HG03460 (cell line): ENCODE results near the gene KRT3.

ENCODE experiments used
- ATAC-seq: cut with Tn5 transposase; IDR thresholded peaks from one replicate; pipeline ENCODE4 v1.9.1; 2021; ENCODE audit not compliant: unreplicated experiment

Gene KRT3

DNA sequence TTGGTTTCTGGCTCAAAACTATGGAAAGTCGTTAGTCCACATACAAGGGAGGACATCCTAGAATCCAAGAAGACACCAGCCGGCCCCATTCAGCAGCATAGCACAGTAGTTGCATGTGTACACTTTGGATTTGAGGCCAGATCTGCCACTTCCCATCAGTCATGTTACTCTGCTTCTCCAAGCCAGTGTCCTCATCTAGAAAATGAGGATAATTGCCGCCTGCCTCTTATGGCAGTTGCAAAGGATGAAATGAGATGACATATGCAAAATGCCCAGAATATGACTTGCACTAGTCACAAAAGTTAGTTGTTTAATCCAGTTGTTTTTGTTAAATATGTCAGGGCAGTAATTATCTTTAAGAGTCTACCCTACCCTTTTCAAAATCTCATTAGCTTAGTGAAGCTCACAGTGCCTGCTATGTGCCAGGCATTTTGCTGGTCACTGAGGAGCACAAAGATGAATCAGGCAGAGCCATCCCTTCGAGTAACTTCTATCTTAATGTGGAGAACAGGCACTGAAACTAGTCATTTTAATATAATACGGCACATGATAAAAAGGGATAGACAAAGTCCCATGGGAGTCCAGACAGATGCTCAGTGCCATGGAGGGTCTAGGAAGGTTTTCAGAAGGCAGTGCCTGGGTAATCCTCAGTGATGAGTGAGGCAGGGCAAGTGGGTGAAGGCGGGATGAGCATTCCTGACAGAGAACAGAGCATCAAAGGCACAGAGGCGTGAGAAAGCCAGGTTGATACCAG, 12.2 kb downstream of the KRT3 start:
- ATAC-seq: no peak

DNA sequence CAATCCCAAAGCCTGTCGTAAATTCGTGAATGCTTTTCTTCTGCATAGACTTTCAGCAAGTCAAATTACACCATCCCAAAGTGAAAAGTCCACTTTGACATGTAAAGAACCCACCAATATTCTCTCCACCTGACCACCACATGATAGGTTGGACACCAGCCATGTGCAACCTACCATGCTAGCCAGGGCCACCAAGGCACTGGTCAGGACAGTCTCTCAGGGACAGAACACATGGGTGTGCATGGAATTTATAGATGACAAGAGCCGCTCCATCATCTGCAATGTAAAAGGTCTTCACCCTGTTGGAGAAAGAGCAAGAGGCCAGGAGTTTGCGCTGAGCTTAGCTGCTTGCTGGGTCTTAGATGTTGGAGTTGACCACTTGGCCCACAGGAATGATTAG, 13.4 kb downstream of the KRT3 start:
- no peak for ATAC-seq

DNA sequence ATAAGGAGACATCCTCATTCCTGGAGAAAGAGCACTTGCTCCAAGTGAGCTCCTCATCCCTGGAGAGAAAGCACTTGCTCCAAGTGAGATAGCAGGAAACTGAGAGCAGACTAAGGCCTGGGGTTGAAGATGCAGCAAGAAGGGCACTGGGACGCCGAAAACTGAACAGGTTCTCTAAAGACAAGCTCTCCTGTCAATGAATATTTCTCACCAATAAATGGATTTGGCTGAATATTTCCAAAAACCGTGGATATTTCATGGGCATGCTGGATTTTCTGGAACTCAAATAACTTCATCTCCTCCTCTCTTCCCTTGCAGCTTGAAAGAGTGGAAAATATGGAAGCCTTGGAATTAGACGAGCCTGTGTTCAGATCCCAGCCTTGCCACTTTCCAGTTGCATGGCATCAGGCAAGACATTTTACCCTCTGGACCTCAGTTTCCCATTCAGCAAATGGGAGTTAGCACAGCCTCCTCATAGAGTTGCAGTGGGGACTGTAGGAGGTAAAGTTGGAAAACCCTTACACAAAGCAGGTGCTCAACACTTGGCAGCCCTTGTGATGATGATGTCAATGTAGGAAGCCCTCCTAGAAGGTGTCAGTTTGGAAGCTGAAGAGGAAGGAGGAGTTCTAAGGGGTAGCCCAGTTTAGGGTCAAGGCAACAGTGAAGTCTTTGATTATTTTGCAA, 14.4 kb downstream of the KRT3 start:
- no peak for ATAC-seq

DNA sequence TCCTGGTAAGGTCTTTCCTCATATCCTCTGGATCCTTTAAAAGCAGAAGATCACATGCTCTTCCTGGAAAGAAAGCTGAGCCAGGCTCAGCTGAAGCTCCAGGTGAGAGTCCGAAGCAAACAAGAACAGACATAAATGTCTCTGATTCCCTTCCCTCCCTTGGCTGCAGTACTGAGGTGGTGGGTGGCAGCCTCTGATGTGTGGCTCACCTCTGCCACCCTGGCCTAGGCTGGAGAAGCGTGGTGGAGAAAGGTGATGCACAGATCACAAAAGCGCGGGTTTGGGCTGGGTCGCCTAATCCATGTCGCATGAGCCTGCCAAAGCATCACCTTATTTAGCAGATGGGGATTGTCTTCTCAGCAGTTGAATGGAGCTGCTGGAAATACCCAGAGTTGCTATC, 16.0 kb downstream of the KRT3 start:
- no peak for ATAC-seq

DNA sequence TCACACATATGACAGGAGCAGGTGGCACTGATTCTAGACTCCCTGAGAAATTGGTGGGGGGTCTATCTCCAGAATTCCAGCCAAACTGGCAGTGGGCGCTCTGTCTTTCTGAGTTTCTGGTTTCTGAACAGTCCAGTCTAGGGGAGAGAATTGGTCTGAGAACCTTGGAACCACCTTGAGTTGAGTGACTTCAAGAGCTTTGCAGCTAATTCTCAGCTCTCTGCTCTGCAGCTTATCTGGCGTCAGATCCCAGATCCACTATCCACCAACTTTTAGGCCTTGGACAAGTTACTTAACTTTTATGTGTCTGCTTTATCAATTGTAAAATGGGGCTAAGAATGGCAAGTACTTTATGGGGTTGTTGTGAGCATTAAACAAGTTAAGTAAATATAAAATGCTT, 17.1 kb downstream of the KRT3 start:
- ATAC-seq: no peak

DNA sequence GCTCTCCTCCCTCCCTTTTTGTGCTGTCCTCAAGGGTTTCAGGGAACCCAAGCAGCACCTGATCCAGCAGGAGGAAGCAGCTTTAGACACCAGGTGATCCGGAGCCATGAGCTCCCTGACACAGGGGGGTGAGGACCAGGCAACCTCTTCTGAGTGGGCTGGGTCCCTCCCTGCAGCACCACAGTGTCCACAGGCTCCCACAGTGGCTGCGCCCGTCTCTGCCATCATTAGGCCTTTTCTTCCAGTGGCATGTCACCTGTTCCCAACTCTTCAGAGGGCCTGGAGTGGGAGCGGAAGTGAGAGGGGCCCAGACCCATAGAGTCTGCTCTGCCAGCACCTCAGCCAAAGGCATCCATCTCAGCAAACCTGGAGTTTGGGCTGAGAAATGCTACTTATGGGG, 18.4 kb downstream of the KRT3 start:
- no peak for ATAC-seq

DNA sequence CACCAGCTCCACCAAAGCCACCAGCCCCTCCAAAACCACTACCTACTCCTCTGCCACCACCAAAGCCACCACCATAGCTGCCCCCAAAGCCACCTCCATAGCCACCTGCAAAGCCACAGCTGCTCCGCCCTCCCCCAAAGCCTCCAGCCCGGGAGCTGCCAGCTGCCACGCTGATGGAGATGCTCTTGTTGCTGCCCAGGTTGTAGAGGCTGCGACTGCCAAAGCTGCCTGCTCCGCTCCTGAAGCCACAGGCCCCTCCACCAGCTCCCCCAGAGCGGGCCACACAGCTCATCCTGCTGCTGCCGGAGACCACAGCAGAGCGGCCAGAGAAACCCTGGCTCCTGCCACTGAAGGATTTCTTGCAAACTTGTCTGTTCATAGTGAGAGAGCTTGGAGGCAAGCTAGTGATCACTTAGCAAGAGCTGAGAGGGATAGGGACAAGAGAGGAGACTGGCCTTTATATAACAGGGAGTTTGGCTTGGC, 19.0 kb downstream of the KRT3 start, which contains the start of gene KRT76:
TSS of gene KRT76 (minus strand) at position 433 of the 483 bp plus-strand sequence. CDS start at position 379, 54 bp downstream.
- no peak for ATAC-seq

DNA sequence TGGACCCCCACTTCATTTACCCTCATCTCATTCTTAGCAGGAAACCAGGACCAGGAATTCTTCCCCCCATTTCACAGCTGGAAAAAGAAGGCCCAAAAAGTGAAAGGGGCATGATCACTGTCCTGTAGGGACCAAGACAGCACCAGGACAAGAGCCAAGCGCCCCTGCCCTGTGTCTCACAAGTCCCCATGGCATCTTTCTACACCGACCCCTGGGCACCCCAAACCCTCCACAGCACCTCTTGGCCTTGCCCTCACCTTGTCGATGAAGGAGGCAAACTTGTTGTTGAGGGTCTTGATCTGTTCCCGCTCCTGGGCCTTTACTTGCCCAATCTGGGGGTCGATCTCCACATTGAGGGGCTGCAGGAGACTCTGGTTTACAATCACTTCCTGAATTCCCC, 19.5 kb downstream of the KRT3 start:
- ATAC-seq: no peak

DNA sequence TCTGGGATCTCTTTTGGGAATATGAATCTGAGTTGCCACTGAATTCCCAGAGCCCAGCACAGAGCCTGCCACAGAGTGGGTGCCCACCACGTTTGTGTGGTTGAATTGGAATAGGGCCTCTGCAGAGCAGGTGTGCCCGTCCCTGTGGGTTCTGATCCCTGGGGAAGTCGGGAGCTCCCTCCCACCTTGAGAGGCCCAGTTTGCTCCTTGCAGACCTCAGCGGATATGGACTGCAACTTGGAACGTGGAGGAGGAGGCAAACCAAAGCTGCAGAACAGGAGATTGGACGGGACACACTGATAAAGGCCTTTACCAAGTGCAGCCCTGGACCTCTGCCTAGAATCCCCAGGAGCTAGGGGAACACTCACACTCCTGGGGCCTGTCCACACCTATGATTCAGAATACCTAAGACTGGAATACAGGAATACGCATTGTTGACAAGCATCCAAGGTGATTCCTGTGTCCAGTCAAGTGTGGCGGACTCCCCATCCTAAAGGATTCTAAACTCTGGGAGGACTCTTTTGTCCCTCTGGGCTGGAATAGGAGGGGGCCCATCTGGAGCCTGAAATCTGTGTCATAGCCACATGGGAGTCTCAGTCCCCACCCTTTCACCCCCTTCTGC, 21.2 kb downstream of the KRT3 start:
- no peak for ATAC-seq

DNA sequence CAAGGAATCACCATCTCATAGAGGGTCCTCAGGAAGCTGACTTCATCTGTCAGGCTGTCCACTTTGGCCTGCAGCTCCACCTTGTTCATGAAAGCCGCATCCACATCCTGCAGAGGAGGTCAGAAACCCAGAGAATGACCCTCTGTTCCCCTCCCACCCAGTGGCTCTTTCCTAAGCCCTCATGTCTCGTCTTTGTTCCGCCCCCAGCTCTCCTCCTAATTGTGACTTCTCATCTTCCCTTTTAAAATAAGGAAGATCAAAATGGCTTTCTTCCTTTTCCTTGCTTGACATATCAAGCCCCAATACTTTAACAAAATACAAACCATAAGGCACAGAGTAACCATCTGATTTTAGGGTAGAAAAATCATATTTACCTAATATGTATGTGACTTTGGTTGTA, 23.1 kb downstream of the KRT3 start:
- no peak for ATAC-seq

DNA sequence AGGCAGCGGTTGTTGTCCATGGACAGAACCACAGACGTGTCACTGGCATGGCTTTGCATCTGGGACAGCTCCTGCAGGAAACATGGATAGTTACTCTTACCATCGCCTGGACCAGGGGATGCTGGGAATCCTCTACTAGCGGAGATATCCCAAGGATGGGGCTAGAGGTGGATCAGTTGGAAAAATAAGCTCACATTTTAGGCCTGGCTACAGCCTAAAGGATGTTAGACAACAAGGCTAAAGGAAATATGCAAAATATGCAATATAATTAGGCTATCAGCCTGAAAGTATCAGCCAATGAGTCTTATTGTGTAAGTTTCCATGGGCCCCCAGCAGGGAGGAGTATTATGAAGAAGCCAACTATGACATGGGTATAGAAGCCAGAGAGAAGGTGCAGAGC, 23.7 kb downstream of the KRT3 start:
- ATAC-seq: no peak

DNA sequence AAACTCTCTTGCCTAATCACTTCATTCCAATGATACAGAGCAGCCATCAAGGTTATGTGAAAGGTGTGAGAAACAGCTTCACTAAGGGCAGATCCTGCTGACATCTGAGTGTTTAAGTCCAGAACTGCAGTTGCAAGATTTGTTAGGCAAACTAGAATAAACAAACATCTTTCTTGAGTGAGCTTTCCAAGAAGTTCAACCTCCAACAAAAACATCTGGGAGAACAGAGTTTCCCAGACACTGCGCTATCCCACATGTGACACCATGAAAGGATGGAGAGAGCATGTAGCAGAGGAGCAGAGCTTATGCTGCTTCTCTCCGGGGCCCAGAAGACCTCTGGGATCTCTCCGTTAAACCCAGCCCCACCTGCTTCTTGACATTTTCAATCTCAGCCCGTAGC, 24.4 kb downstream of the KRT3 start:
- ATAC-seq: no peak

DNA sequence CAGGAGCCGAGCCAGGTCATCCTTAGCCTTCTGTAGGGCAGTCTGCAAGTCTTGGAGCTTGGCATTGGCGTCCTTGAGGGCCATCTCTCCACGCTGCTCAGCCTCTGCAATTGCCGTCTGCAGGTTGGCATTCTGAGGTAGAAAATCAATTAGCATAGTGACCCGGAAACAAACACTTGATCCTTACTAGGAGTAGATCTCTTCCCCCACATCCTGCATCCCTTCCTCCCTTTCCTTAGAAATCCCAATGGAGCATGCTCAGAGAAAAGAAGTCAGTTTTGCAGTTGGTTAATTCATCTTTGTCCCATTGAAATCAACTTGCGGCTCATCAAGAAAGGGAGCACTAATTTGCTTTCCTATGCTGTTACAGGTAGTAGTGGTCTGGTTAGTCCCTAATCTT, 24.8 kb downstream of the KRT3 start:
- ATAC-seq: no peak

DNA sequence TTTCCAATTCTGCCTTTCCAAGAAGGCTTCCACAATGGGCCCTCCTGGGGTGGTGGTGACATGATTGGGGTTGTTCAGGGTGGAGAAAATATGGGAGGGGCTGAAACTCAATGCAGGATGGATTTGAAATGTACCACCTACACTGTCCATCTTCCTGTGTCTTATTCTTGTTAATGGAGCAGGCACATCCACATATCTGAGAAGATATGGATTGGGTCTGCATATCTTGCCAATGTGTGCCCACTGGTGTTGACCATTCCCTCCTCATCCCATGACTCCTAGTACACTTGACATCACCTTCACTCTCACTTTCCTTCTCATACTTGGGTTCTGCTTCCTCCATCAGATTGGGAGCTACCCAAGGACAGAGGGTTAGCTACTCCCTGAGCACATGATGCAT, 26.0 kb downstream of the KRT3 start:
- ATAC-seq: no peak

DNA sequence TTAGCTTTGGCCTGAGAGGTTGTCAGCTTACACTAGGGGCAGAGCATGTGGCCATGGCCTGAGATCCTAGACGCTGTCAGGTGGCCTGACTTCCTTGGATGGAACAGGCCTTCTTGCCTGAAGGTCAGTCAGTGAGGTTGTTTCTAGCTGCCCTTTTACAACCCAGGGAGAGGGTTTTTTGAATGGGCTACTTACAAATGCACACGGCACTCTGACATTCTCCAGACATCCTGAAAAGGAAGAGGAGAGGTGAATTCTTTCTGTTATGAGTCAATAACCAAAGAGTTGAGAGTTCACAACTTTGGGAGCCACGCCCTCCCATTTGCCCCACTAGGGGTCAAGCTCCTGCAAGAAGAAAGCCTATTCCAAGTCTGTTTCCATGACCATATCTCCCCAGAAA, 26.6 kb downstream of the KRT3 start:
- ATAC-seq: no peak

DNA sequence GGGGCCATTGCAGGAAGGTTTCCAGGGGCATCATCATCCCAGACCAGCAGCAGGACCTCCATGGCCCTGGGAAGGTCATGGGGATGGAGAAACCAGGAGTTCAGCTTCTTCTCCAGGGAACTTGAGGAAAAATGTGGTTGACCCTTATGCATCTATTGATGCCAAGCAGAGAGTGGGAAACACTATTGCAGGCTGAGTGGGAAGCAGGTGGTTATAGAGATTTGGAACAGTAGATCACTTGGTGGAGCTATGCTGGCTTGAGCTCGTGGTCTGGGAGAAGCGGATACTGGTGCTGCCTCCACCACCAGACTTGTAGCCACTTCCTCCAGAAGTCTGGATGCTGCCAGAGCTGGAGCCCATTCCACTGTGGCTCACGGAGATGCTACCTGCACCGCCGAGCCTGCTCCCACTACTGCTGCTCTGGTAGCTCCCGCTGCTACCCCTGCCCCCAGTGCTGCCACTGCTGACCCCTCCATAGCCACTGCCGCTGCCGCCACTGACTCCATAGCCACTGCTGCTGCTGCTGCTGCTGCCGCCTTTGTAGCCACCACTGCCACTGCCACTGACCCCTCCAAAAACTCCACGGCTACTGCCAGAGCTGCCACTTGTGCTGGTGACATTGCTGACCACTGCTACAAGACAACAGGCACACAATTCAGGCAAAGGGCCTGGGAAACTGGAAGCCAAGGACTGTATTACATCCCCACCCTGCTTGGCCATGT, 27.3 kb downstream of the KRT3 start:
- no peak for ATAC-seq

DNA sequence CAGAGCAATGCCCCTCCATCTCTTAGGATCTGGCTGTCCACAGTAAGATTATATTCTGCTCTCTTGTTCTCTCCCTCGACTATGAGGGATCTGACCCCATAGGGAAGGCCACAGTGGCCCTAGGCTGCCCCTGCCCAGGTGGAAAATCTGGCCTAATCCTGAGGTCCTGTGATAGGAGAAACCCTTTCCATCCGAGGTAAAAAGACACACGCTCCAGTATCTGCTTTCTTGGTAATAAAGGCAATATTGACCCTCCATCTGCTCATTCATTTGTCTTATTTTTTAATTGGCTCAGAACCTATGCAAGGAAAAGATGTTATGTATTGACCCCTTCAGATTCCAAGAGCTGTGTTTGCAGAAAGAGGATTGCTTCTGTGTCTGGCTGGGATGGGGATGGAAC, 28.5 kb downstream of the KRT3 start:
- ATAC-seq: no peak

DNA sequence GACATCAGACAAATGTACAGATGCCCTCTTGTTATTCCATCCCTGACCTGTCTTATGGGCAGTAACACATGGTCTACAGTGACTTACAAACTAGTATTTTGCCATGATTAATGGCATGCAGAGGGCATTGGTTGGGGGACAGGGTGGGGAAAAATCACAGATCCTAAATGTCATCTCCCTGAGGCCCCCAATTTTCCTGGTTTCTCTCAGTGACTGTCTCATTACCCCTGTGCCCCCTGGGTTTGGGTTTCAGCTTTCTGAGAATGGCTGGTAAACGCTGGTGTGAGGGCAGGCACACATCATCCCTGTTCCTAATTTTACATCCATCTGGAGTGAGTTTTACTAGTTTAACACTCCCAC, 28.9 kb downstream of the KRT3 start:
- no peak for ATAC-seq

DNA sequence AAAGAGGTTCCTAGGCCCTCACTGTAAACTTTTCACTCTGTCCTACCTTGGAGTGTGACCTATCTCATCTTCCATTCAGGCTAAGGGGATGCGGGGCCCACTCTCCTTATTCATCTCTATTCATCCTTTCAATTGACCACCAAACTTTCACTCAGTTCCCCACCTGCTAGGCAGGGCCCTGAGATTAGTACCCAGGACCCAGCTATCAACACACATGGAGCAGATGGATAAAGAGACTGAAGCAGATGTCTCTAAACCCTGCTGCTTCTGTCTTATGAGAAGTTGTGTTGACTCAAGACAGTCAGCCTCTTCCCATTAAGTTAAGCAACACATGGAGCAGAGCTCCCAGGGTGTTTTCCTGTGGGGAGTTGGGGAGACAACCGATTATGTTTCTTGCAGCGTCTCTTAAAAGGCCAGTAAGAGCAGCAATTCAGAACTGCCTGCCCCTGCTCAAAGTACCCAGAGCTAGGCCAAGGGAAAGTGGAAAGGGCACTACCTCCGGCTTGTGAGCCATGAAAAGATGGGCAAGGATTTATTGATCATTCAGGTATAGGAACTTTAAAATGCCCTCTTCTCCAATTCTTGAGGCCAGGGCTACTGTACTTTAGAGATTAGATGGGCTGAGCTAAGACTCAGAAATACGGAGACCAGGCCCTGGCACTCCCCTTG, 29.4 kb downstream of the KRT3 start:
- ATAC-seq: no peak

DNA sequence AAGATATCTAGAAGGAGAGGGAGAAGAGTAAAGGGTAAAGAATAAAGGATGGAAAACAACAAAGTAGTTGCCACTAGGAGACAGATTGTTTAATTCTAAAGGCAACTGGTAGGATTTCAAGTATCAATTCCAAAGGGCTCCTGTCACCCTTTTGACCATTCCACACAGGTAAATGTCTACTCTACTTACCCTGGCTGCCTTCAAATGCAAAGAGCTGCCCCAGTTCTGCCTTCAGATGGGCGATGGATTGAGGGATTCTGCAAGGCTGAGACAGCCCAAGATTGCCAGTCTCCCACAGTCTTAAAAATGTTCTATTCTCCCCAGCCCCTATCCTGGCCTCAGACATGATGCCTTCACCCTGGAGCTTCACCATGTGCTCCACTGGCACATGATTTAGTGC, 30.2 kb downstream of the KRT3 start:
- no peak for ATAC-seq

DNA sequence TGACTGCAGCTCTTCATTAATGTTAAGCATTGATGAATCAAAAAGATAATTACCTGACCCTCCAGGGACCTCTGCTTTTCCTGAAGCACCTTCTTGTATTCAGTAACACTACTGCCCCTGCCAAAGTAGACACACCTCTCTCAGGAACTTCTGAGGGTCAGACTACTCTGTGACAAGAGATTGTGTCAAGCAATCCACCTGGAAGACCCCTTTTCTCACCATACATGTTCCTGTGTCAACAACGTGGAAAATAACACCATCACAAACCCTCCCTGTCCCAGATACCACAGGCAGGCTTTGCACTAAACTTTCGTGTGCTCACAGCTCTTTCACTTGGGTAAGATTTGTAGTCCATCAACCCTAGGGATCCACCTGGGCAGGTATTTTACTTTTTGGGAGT, 31.9 kb downstream of the KRT3 start:
- no peak for ATAC-seq
